Measurements from ENCODE around the gene MAP3K2.
"Not testable (repeated sequence)": the region's sequence is repeated elsewhere in the genome, so short reads cannot be mapped to it uniquely, and the experiment has no call there.

MAP3K2 gene

DNA sequence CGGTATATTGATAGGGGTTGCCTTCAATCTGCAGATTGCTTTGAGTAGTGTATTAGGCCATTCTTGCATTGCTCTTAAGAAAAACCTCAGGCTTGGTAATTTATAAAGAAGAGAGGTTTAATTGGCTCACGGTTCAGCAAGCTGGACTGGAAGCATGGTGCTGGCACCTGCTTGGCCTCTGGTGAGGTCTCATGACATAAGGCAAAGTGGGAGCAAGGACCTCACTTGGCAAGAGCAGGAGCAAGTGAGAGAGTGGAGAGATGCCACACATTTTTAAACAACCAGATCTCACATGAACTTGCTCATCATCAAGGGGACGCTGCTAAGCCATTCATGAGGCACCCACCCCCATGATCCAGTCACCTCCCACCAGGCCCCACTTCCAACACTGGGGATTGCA is 4.9 kb downstream of the MAP3K2 start:
- no peak for DNase-seq (ENCODE audit: low read depth in 2 of 2)

DNA sequence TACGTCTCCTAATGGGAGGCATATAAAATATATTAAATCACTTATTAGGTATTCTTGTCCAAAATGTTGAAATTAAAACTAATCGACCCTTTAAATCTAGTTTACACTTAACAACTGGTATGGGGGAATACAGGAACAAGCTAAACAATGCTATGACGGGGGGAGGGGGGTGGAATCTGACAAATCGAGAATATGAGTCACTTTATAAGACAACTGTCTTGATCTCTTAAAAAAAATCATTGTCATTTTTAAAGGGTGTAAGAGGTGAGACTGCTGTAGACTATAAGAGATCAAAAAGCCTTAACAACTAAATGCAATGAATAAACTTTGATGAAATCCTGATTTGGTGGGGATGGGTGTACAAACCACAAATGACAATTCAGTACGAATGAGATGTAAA is 6.0 kb downstream of the MAP3K2 start:
- no peak for DNase-seq (ENCODE audit: low read depth in 2 of 2)

DNA sequence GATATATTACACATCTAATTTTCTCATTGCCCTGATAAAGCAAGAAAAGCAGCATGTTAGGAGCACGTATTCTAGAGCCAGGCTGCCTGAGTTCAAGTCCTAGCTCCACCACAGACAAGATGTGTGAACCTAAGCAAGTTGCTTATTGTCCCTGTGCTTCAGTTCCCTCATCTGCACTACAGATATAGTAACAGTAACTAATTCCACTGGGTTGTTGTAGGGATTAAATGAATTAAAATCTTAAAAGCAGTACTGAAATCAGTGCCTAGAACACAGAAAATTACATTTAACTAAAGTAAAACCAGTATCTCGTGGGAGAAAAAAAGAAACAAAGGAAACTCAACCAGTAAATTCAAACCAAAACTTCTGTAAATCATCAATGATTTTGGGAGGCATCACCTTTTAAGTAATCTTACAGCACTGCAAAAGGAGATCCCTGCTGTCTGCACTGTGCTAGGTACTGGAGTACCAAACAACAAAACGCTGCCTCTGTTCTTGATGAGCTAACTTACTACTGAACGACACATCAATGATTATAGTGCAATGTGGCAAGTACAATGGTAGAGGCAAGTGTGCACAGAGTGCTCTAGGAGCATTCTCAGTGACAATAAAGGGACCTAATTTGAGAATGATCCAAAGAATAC is 7.9 kb downstream of the MAP3K2 start:
- no peak for DNase-seq (ENCODE audit: low read depth in 2 of 2)

DNA sequence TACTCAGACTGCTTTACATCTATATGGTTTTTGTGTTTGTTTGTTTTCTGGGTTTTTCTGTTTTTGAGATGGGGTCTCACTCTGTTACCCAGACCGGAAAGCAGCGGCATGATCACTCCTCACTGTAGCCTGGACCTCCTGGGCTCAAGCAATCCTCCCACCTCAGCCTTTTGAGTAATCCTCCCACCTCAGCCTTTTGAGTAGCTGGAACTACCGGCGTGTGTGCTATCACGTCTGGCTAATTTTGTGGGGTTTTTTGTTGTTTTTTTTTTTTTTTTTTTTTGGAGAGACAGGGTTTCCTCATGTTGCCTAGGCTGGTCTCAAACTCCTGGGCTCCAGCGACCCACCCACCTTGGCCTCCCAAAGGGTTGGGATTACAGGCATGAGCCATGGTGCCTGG is 9.1 kb downstream of the MAP3K2 start:
- DNase-seq (ENCODE audit: low read depth in 2 of 2), result no peak

DNA sequence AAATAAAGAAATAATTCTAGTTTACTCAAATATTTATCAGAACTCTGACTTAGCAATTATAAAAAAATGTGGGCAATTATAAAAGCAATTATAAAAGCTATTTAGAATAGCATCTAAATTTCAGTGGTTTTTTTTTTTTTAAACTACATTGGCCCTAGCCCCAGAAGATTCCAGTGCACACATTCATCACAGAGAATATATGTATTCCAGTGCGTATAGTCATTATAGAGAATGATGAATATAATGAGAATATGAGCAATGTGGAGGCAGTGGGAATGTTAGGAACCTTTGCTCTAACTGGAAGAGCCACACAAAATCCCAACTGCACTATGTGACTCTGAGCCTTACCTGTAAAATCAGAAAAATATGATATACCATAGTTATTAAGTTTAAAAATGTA is 10.5 kb downstream of the MAP3K2 start:
- DNase-seq (ENCODE audit: low read depth in 2 of 2), result no peak

DNA sequence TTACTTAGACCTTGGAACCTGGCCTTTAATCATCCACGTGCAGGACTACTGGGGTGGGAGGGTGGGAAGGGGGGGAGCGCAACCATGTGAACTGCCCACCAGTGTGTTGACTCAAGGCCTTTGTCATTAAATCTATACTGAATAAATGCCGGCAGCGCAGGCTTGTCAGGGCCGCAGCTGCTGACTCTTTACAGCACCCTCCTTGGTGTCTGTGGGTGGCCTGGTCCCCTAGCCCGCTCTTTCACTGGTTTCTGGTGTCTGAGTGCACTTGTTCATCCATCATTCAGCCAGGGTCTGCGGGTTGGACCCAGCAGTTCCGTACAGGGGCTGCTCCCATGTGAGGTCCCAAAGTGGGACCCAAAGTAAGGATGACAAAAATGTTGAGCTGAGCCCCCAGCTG is 11.5 kb downstream of the MAP3K2 start:
- DNase-seq (ENCODE audit: low read depth in 2 of 2), result no peak

DNA sequence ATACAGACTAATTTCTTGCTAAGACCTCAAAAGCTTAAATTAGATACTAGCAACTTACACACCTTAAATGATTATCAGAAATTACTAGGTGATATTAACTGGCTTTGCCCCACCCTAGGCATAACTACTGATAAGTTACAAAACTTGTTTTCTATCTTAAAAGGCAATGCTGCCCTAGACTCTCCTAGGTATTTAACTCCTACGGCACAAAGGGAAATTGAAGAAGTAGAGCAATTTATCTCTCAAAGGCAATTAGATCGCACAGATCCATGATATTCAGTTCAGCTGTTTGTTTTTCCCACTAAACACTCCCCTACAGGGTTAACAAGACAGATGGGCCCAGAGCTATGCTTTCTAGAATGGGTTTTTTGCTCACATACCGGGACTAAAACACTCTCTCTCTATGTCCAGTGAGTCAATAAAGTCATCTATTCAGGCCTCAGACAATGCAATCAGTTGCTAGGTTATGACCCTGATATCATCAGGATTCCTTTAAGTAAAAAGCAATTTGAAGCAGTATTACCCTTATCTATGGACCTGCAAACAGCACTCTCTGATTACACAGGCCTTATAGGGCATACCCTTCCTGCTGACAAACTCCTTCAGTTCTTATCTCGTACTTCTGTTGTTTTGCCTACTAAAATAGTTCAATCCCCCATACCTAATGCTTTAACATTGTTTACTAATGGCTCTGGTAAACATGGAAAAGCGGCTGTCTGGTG is 14.3 kb downstream of the MAP3K2 start:
- DNase-seq (ENCODE audit: low read depth in 2 of 2), result no peak

DNA sequence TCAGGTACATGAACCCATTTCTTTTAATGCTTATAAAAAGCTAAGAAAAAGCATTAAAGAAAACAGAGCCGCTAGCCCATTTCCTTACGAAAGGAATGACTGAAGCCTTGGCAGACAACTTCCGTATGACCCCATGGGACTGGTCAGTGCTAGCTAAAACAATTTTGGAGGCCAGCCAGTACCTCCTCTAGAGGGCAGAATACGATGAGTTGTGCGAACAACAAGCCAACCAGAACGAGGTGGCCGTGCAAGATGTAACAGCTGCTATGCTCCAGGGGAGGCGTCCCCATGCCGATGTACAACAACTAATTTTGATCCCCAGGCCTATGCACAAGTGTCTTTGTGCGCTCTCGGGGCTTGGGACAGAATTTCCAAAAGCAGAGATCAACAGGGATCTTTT is 16.7 kb downstream of the MAP3K2 start:
- DNase-seq (ENCODE audit: low read depth in 2 of 2), result no peak

DNA sequence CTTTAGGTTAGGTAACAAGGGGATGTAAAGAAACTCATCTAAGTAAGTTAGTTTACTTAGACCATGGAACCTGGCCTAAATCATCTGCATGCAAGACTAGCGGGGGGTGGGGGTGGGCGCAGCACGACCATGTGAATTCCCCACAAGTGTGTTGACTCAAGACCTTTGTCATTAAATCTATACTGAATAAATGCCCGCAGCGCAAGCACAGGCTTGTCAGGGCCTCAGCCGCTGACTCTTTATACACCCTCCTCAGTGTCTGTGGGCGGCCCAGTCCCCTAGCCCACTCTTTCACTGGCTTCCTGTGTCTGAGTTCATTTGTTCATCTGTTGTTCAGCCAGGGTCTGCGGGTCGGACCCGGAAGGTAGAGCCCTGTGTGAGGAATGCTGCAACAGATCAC is 17.8 kb downstream of the MAP3K2 start:
- DNase-seq (ENCODE audit: low read depth in 2 of 2), result no peak

DNA sequence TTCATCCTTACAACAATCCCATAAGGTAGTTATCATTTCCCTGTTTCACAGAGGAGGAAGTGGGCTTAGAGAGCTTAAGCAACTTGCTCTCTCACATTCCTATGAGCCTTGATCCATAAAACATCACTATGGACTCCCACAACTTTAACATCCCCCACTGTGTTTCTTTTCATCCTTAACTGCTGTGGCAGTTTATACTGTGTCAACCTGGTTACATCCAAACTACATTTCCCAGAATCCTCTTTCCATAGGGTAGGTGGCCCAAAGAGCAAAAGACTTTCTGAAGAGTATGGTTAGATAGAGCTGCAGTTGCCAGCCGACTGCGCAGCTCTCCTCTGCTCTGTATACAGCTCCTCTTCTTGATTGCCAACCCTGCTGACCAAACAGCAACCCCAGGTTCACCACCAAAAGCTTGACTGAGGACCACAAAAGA is 22.5 kb downstream of the MAP3K2 start:
- DNase-seq (ENCODE audit: low read depth in 2 of 2), result no peak

DNA sequence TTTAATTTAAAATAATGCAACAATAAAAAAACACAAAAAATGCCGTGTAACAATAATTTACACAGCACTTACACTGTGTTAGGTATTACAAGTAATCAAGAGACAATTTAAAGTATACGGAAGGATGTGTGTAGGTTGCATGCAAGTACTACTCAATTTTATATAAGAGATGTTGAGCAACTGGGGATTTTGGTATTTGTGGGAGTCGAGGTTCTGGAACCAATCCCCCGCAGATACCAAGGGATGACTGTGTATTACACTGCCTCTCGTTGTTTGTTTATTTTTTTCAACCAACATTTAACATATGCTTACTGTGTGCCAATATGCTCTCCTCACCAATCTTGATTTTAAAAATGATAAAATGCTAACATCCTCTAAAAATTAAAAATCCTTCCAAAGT is 24.8 kb downstream of the MAP3K2 start:
- DNase-seq (ENCODE audit: low read depth in 2 of 2), result no peak

DNA sequence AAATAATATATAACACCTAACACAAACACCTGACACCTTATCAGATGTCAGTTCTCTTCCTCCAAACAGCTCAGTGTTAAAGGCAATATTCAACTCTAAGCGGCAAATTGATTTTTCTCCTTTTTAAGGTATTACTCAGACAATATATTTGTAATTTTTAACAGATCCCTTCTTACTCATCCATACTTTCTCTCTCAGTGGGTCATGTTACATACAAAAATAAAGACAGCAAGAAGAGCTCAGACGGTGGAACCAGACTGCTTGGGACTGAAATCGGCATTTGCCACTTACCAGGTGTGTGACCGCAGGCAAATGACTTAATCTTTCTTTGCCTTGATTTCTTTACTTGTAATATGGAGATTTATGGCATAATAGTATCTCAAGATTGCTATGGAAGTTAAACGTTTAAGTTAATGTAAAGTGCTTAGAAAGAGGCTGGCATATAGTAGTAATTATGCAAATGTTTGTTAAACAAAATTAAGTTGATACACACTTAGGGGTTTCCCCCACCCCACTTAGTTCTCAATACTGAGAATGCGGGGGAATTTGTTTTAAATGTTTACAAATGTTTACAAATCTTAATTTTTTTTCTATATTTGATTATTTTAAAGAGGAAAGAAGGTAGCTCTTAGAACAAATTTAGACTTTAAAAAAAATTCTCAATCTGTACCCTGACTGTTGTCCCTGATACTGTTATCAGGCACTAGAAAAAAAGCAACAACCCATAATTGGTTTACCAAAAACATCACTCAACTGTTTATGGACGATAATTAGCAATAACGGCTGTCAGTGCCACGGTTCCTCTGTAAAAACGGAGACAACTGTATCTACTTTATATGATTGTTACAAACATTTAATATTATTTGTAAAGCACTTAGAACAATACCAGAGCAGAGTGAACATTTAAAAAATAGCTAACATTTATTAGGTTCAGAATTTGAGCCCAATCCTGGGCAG is 25.6 kb downstream of the MAP3K2 start:
- DNase-seq (ENCODE audit: low read depth in 2 of 2), result peak in 1 of 2 experiments; percentile 8

DNA sequence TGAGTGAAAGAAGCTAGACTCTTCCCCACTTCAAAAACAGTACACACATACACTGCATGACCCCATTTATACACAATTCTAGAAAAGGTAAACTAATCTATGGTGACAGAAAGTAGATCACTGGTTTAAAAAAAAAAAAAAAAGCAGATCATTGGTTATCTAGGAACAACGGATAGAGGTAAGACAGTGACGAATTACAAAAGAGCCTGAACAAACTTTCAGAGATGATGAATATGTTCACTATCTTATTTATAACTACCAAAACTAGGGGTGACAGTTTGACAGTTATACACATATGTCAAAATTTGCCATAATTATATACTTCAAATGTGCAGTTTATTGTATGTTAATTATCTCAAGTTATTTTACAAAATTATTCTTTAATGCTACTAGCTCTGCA is 27.5 kb downstream of the MAP3K2 start:
- DNase-seq (ENCODE audit: low read depth in 2 of 2), result no peak

DNA sequence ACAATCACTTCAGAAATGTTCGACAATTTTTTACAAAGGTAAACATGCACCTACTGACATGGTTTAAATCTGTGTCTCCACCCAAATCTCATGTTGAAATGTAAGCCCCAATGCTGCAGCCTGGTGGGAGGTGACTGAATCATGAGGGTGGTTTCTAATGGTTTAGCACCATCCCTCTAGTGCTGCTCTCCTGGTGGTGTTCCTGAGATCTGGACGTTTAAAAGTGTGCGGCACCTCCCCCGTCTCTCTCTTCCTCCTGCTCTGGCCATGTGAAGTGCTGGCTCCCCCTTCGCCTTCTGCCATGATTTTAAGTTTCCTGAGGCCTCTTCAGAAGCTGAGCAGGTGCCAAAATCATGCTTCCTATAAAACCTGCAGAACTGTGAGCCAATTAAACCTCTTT is 28.3 kb downstream of the MAP3K2 start:
- no peak for DNase-seq (ENCODE audit: low read depth in 2 of 2)

DNA sequence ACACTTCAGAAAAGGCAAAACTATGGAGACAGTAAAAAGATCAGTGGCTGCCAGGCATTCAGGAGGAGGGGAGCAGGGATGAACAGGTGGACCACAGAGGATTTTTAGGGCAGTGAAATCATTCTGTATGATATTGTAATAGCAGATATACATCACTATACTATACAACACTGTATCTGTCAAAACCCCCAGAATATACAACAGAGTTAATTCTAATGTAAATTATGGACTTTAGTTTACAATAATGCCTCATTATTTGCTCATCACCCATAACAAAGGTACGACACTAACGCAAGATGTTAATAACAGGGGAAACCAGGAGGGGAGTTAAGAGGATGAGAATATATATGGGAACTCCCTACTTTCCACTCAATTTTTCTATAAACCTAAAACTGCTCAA is 28.8 kb downstream of the MAP3K2 start:
- DNase-seq (ENCODE audit: low read depth in 2 of 2), result no peak

DNA sequence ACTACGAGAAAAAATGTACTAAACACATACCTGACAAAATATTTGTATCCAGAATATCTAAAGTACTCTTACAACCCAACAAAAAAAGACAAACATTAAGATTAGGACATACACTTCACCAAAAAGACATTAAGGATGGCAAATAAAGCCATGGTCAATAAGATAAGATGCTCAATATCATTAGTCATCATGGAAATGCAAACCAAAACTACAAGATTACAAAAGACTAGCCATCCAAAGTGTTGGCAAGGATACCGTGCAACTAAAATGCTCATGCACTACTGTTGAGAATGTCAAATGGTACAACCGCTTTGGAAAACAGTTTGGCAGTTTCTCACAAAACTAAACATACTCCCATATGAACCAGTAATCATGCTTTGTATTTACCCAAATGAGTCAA is 29.7 kb downstream of the MAP3K2 start:
- DNase-seq (ENCODE audit: low read depth in 2 of 2), result no peak

DNA sequence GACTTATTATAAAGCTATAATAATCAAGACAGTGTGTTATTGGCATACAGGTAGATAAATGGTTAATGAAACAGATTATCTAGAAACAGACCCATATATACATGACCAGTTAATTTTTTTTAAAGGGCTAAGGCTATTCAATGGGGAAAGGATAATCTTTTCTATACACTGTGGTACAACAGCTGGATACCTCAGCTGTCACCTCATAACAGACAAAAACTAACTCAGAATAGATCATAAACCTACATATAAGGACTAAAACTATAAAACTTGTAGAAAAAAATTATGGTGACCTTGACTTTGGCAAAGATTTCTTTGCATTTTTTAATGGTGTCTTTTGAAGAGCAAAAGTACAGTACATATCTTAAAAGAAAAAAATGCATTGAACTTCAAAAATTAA is 30.2 kb downstream of the MAP3K2 start:
- DNase-seq (ENCODE audit: low read depth in 2 of 2), result no peak

DNA sequence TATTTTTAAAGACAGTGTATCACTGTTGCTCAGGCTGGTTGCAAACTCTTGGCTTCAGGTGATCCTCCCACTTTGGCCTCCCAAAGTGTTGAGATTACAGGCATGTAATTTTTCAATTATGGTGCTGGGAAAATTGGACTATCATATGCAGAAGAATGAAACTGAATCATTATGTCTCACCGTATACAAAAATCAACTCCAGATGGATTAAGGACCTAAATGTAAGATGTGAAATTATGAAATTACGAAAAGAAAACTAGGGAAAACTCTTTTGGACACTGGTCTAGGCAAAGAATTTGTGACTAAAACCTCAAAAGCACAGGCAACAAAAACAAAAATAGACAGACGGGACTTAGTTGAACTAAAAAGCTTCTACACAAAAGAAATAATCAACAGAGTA is 31.2 kb downstream of the MAP3K2 start:
- peak; percentile 8 to 14 for DNase-seq (ENCODE audit: low read depth in 2 of 2)

DNA sequence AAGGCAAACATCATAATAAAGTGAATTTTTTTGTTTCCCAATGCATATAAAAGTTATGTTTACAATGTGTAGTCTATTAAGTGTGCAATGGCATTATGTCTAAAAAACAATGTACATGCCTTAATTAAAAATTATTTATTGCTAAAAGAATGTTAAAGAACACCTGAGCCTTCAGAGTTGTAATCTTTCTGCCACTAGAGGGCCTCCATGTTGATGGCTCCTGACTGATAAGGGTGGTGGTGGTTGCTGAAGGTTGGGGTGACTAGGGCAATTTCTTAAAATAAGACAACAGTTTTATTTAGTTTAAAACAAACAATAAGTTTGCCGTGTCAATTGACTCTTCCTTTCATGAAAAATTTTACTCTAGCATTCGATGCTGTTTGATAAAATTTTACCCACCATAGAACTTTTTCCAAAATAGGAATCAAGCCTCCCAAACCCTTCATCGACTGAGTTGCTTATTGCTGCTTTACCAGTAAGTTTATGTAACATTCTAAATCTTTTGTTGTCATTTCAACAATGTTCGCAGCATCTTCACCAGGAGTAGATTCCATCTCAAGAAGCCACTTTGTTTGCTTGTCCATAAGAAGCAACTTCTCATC is 32.3 kb downstream of the MAP3K2 start:
- DNase-seq (ENCODE audit: low read depth in 2 of 2), result no peak

DNA sequence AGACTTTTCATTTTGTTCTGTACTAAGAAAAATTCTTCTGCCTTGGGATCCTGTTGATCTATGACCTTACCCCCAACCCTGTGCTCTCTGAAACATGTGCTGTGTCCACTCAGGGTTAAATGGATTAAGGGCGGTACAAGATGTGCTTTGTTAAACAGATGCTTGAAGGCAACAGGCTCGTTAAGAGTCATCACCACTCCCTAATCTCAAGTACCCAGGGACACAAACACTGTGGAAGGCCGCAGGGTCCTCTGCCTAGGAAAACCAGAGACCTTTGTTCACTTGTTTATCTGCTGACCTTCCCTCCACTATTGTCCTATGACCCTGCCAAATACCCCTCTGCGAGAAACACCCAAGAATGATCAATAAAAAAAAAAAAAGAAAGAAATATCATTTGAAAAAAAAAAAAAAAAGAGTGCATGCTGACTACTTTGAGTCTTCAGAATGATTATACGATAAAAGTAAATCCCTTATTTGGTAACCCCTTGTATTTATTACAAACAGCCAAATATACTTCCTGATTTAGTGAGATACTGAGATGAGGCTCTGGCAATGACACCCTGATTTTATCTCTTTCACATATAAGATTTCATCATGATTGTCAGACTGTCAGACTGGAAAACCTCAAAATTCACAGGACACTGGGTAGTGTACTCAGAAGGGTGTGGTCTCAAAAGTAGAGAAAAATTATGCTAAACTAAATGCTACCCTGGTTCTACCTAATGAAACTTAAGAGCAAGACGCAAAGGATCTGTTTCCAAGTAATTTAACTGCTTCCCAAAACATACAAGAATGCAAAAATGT is 33.7 kb downstream of the MAP3K2 start:
- DNase-seq (ENCODE audit: low read depth in 2 of 2), result not testable (repeated sequence)

DNA sequence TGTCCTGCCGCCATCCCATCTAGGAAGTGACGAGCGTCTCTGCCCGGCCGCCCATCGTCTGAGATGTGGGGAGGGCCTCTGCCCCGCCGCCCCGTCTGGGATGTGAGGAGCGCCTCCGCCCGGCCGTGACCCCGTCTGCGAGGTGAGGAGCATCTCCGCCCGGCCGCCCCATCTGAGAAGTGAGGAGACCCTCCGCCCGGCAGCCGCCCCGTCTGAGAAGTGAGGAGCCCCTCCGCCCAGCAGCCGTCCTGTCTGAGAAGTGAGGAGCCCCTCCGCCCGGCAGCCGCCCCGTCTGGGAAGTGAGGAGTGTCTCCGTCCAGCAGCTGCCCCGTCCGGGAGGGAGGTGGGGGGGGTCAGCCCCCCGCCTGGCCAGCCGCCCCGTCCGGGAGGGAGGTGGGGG is 34.6 kb downstream of the MAP3K2 start:
- DNase-seq (ENCODE audit: low read depth in 2 of 2), result not testable (repeated sequence)
